IMR-90 (cell line): Measurements from ENCODE around the gene SESN3. TPM values are rescaled to one million over a fixed set of nuclear protein-coding genes. Genes with fewer than 3 reads are reported as not detected.
"Not testable (repeated sequence)": the region's sequence is repeated elsewhere in the genome, so short reads cannot be mapped to it uniquely, and the experiment has no call there.

ENCODE experiments used
- ATAC-seq: fragments of 200-7000 bp; cut with Tn5 transposase; 2 replicates; pipeline ENCODE4 v1.9.1; 2020; ENCODE audit warnings: low read depth, mild to moderate bottlenecking, moderate library complexity
- BruUV-seq: library from RNA; stranded (reverse); fragments of 400-500 nt; replicated peaks from 2 replicates; lab custom pipeline; 2021; lab: Mats Ljungman, UMichigan
- CTCF ChIA-PET: fragments of 300-600 bp; formaldehyde crosslinking; extraction: SDS; loops from one replicate; lab custom pipeline; 2021; ENCODE audit warnings: antibody characterized with exemption; lab: Yijun Ruan, JAX
- POLR2A ChIA-PET: fragments of 300-600 bp; sonication (Branson Sonifier 250); formaldehyde crosslinking; loops from one replicate; lab custom pipeline; 2022; ENCODE audit warnings: antibody characterized with exemption; ENCODE audit not compliant: unreplicated experiment; lab: Charles Lee
- DNase-seq: peaks from one replicate; pipeline ENCODE4 v3.0.0; 2013
- H2AFZ ChIP-seq: replicated peaks from 2 replicates; pipeline ENCODE3; 2013; ENCODE audit warnings: low read length, mild to moderate bottlenecking; ENCODE audit not compliant: poor library complexity
- H2AK5ac ChIP-seq: 2 replicates; pipeline ENCODE4 v1.6.1; 2013; ENCODE audit warnings: low read depth, low read length, inconsistent platforms
- H2AK9ac ChIP-seq: replicated peaks from 2 replicates; pipeline ENCODE3; 2013; ENCODE audit warnings: mild to moderate bottlenecking, low read depth, low read length, moderate library complexity; ENCODE audit not compliant: poor library complexity
- H2BK120ac ChIP-seq: 2 replicates; pipeline ENCODE4 v1.6.1; 2013; ENCODE audit warnings: low read depth, low read length, inconsistent platforms
- H2BK15ac ChIP-seq: 3 replicates; pipeline ENCODE4 v1.6.1; 2013; ENCODE audit warnings: low read depth, low read length, inconsistent platforms
- H2BK20ac ChIP-seq: 2 replicates; pipeline ENCODE4 v1.6.1; 2013; ENCODE audit warnings: low read depth, mild to moderate bottlenecking, inconsistent platforms, low read length, moderate library complexity
- H2BK5ac ChIP-seq: 2 replicates; pipeline ENCODE4 v1.6.1; 2013; ENCODE audit warnings: mild to moderate bottlenecking, low read depth, low read length, inconsistent platforms; ENCODE audit not compliant: poor library complexity, severe bottlenecking
- H3K14ac ChIP-seq: replicated peaks from 2 replicates; pipeline ENCODE4 v1.6.1; 2013; ENCODE audit warnings: low read depth, low read length, inconsistent platforms
- H3K18ac ChIP-seq: 2 replicates; pipeline ENCODE4 v1.6.1; 2013; ENCODE audit warnings: low read depth, low read length, control low read depth
- H3K23ac ChIP-seq: 2 replicates; pipeline ENCODE4 v1.6.1; 2013; ENCODE audit warnings: low read depth, low read length, inconsistent platforms
- H3K27ac ChIP-seq: 2 replicates; pipeline ENCODE4 v1.5.1; 2013; ENCODE audit warnings: mild to moderate bottlenecking, control low read depth, low read length; ENCODE audit not compliant: insufficient read depth
- H3K27me3 ChIP-seq: 2 replicates; pipeline ENCODE4 v1.6.1; 2013; ENCODE audit warnings: low read length; ENCODE audit not compliant: control insufficient read depth, insufficient read depth
- H3K36me3 ChIP-seq: 2 replicates; pipeline ENCODE4 v1.6.1; 2013; ENCODE audit warnings: low read length, mixed read lengths; ENCODE audit not compliant: control insufficient read depth, insufficient read depth
- H3K4ac ChIP-seq: 2 replicates; pipeline ENCODE4 v1.6.1; 2013; ENCODE audit warnings: low read depth, low read length, inconsistent platforms
- H3K4me1 ChIP-seq: 2 replicates; pipeline ENCODE4 v1.6.1; 2013; ENCODE audit warnings: low read length, mixed read lengths; ENCODE audit not compliant: control insufficient read depth, insufficient read depth
- H3K4me2 ChIP-seq: 2 replicates; pipeline ENCODE4 v1.6.1; 2013; ENCODE audit warnings: low read depth, mild to moderate bottlenecking, control low read depth, low read length, moderate library complexity
- H3K4me3 ChIP-seq: 2 replicates; pipeline ENCODE4 v1.5.1; 2013; ENCODE audit warnings: low read depth, mild to moderate bottlenecking, control low read depth, low read length, moderate library complexity; ENCODE audit not compliant: insufficient read depth
- H3K56ac ChIP-seq: 2 replicates; pipeline ENCODE4 v1.6.1; 2013; ENCODE audit warnings: low read length, inconsistent platforms; ENCODE audit not compliant: insufficient read depth; ENCODE audit errors: extremely low read depth
- H3K79me1 ChIP-seq, 2 experiments: 2 replicates each; pipeline ENCODE4 v1.6.1; 2013; ENCODE audit warnings: low read length in 2 of 2, inconsistent platforms in 1 of 2, low read depth in 1 of 2
- H3K9ac ChIP-seq: 2 replicates; pipeline ENCODE4 v1.6.1; 2013; ENCODE audit warnings: low read depth, low read length, control low read depth
- H3K9me1 ChIP-seq: 2 replicates; pipeline ENCODE4 v1.6.1; 2013; ENCODE audit warnings: low read length, inconsistent platforms; ENCODE audit not compliant: insufficient read depth
- H3K9me3 ChIP-seq: 2 replicates; pipeline ENCODE4 v1.6.1; 2013; ENCODE audit warnings: low read length; ENCODE audit not compliant: control insufficient read depth, insufficient read depth
- H4K20me1 ChIP-seq: 2 replicates; pipeline ENCODE4 v1.6.1; 2013; ENCODE audit warnings: low read length, inconsistent platforms; ENCODE audit not compliant: insufficient read depth
- H4K5ac ChIP-seq: 2 replicates; pipeline ENCODE4 v1.6.1; 2013; ENCODE audit warnings: mild to moderate bottlenecking, low read depth, low read length, control low read depth
- H4K8ac ChIP-seq, 2 experiments: 2 replicates each; pipeline ENCODE4 v1.6.1; 2013; ENCODE audit warnings: low read depth in 2 of 2, low read length in 2 of 2, control low read depth in 1 of 2, inconsistent platforms in 1 of 2
- H4K91ac ChIP-seq: 2 replicates; pipeline ENCODE4 v1.6.1; 2013; ENCODE audit warnings: low read depth, low read length, inconsistent platforms; ENCODE audit not compliant: insufficient read depth
- WGBS, 2 experiments: methylation state at CpG; one replicate each; pipeline versions ENCODE4 v1.1.5 to v1.1.7; 2013; ENCODE audit warnings: missing lambda C conversion rate in 2 of 2; ENCODE audit not compliant: insufficient read length in 1 of 2; ENCODE audit errors: extremely low coverage in 2 of 2; 5-methylcytosine and 5-hydroxymethylcytosine counted together
- dilution Hi-C: fragments of 300-500 bp; cut with HindIII; formaldehyde crosslinking; loops from one replicate; pipeline ENCODE4 v1.14.3; 2018; ENCODE audit warnings: low sequenced_read_pairs; ENCODE audit not compliant: unreplicated experiment
- in situ Hi-C: fragments of 300-500 bp; cut with MboI; formaldehyde crosslinking; loops from 3 replicates; pipeline ENCODE4 v1.14.3; 2019; ENCODE audit warnings: low sequenced_read_pairs, inconsistent platforms, mixed read lengths
- intact Hi-C: fragments of 100-400 bp; cut with micrococcal nuclease; formaldehyde crosslinking; loops from 2 replicates; pipeline ENCODE4 v1.10.0; 2022
- polyA plus RNA-seq, 3 experiments: library from polyadenylated mRNA; depleted of rRNA; stranded (reverse); fragments of >200 nt; gene quantifications; 2 replicates each; pipeline ENCODE4 v1.2.3, GENCODE V29; 2012; ENCODE audit warnings: low replicate concordance in 1 of 3
- total RNA-seq: library from RNA; depleted of rRNA; stranded (reverse); fragments of >200 nt; gene quantifications from 2 replicates; pipeline ENCODE4 v1.2.3, GENCODE V29; 2012

SESN3 gene
- total and polyA plus RNA-seq, 2 of the 4 experiments (the other 2 are of a cell fraction), result 2.0 to 7.7 TPM

- H3K79me1 ChIP-seq, H3K27ac ChIP-seq, H3K9me1 ChIP-seq, H3K27me3 ChIP-seq, H2BK15ac ChIP-seq, H4K5ac ChIP-seq, H3K23ac ChIP-seq, DNase-seq, POLR2A ChIA-PET, H3K36me3 ChIP-seq, H2AK9ac ChIP-seq, CTCF ChIA-PET, H3K18ac ChIP-seq, H4K8ac ChIP-seq, H4K91ac ChIP-seq, intact Hi-C loops, H2AFZ ChIP-seq, H3K4me2 ChIP-seq, H3K14ac ChIP-seq, in situ Hi-C loops, H3K4ac ChIP-seq, H3K9me3 ChIP-seq, BruUV-seq, dilution Hi-C loops, H4K20me1 ChIP-seq, H2AK5ac ChIP-seq, H2BK5ac ChIP-seq, H3K4me3 ChIP-seq, H3K4me1 ChIP-seq, H3K9ac ChIP-seq, H2BK120ac ChIP-seq, ATAC-seq, H3K56ac ChIP-seq, H2BK20ac ChIP-seq: not testable (repeated sequence)
- WGBS, 2 experiments, result no CpG with 5 or more reads among the region's 6 CpGs
Measured at GRCh38 chr11:95209535-95209934, 21.5 kb downstream of the SESN3 start.
